ENCODE results near the gene ZNF398. TPM values are rescaled to one million over a fixed set of nuclear protein-coding genes. Genes with fewer than 3 reads are reported as not detected.
A peak's percentile ranks its signal among the peaks of the same experiment; 100 is the strongest.

ZNF398 gene
- total and polyA plus RNA-seq, 2 of the 13 experiments (the other 11 are each of a cell fraction or from before 2014, with no cell fraction given): 3.0 to 8.9 TPM

DNA sequence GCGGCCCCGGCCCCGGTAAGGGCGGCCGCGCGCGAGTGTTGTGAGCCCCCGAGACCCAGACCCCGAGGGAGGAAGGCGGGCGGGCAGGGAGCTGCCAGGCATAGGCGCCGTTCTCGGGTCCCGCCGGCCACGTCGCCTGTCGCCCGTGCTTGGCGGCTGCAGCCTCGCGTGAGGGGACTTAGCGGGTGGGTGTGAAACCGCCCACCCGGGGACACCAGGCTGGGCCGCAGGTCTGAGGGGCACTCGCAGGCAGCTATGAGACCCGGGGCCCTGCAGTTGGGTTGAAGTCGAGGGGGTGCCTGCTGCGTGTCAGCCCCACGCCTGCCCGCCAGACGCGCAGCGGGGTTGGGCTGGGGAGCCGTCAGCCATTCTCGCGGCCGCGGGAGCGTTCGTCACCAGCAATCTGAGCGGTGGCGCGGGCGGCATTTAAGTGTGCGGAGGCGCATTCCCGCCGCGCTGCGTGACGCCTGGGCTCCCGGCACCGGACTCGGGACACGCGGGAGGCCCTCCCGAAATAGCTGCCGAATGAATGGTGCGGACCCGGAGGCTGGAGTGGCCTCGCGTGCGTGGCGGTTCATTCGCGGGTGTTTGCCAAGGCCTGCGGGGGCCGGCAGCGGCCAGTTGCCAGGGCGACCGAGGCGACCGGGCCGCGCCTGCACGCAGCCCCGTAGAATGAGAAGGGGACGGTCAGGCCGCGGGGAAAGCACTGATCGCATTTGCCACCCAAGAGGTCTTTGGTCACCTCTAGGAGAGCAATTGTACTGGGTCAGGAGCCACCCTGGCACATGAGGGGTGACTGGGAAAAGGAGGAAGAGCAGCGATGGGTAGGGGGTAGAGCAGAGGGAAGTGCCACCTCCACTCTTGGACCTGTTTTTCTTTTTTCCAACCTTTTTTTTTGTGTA is 750 bp downstream of the ZNF398 start (continued):
- no peak; the same call in 1 of the 2 replicates for TF ChIP-seq ZBED4 (CRISPR knock-in tag; IDR thresholded peaks at IDR 0.05; ENCODE audit: borderline replicate concordance)
- TF ChIP-seq ZIK1 (CRISPR knock-in tag; IDR thresholded peaks at IDR 0.05; ENCODE audit: borderline replicate concordance, low read depth): no peak
- TF ChIP-seq GPN1 (CRISPR knock-in tag; IDR thresholded peaks at IDR 0.05; ENCODE audit: borderline replicate concordance): no peak
- TF ChIP-seq, protein P1, sequence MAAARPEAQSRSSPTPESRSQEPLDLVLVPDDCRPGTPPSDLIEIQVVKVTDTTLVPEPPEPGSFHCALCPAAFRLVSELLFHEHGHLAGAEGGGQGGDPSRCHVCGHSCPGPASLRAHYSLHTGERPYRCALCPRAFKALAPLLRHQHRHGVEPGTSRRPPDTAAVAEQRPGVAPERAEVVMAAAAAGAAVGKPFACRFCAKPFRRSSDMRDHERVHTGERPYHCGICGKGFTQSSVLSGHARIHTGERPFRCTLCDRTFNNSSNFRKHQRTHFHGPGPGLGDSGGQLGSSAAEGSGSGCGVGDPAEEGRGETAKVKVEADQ (CRISPR knock-in tag; IDR thresholded peaks at IDR 0.05; ENCODE audit: borderline replicate concordance): no peak; the same call in 1 of the 2 replicates
- TF ChIP-seq CC2D1A (CRISPR knock-in tag; IDR thresholded peaks at IDR 0.05): no peak
- no peak for TF ChIP-seq CEBPB (IDR thresholded peaks at IDR 0.05; ENCODE audit: borderline replicate concordance, low read depth, low read length)
- no peak for TF ChIP-seq ZNF282 (IDR thresholded peaks at IDR 0.05; ENCODE audit: partially characterized antibody)
- TF ChIP-seq, protein P2, sequence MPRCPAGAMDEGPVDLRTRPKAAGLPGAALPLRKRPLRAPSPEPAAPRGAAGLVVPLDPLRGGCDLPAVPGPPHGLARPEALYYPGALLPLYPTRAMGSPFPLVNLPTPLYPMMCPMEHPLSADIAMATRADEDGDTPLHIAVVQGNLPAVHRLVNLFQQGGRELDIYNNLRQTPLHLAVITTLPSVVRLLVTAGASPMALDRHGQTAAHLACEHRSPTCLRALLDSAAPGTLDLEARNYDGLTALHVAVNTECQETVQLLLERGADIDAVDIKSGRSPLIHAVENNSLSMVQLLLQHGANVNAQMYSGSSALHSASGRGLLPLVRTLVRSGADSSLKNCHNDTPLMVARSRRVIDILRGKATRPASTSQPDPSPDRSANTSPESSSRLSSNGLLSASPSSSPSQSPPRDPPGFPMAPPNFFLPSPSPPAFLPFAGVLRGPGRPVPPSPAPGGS (CRISPR knock-in tag; IDR thresholded peaks at IDR 0.05): no peak
- TF ChIP-seq REPIN1 (CRISPR knock-in tag; IDR thresholded peaks at IDR 0.05; ENCODE audit: borderline replicate concordance, low read depth): 0 out of 2 replicates have a peak, but pooled peaks have one; percentile 35
- no peak for TF ChIP-seq MTA1 (CRISPR knock-in tag; IDR thresholded peaks at IDR 0.05; ENCODE audit: borderline replicate concordance)
- peak; percentile 84; the same call in 1 of the 2 replicates for TF ChIP-seq ZNF879 (CRISPR knock-in tag; IDR thresholded peaks at IDR 0.05)
- TF ChIP-seq KLF16 (CRISPR knock-in tag; IDR thresholded peaks at IDR 0.05): no peak
- no peak for TF ChIP-seq GATA4 (IDR thresholded peaks at IDR 0.05; ENCODE audit: borderline replicate concordance, low read depth)
- TF ChIP-seq KDM3A (CRISPR knock-in tag; IDR thresholded peaks at IDR 0.05; ENCODE audit: low read depth): 0 out of 2 replicates have a peak, but pooled peaks have one; percentile 47
- TF ChIP-seq CCAR2 (optimal IDR thresholded peaks at IDR 0.05; ENCODE audit: low read depth, low read length): no peak
- TF ChIP-seq AHR (CRISPR knock-in tag; IDR thresholded peaks at IDR 0.05): 0 out of 2 replicates have a peak, but pooled peaks have one; percentile 68
- TF ChIP-seq RFX3 (CRISPR knock-in tag; IDR thresholded peaks at IDR 0.05): peak; percentile 81
- TF ChIP-seq GATAD2A (CRISPR knock-in tag; IDR thresholded peaks at IDR 0.05): peak; percentile 34; the same call in 1 of the 2 replicates
- no peak for TF ChIP-seq ZNF12 (CRISPR knock-in tag; IDR thresholded peaks at IDR 0.05)
- 0 out of 2 replicates have a peak, but pooled peaks have one; percentile 32 for TF ChIP-seq SNAI1 (CRISPR knock-in tag; IDR thresholded peaks at IDR 0.05; ENCODE audit: borderline replicate concordance)
- TF ChIP-seq KDM4B (CRISPR knock-in tag; IDR thresholded peaks at IDR 0.05): no peak
